ENCODE measurements around the gene HHEX.
A peak's percentile ranks its signal among the peaks of the same experiment; 100 is the strongest.
"Not testable (repeated sequence)": the region's sequence is repeated elsewhere in the genome, so short reads cannot be mapped to it uniquely, and the experiment has no call there.

HHEX gene

GRCh38 chr10:92689663-92690210 is at the start of gene HHEX:
TSS of gene HHEX (plus strand) at chr10:92689955. CDS start at chr10:92689987, 32 bp downstream.
- peak; percentile 17 for DNase-seq

- DNase-seq, result no peak
Observed at GRCh38 chr10:92640107-92640506, 49.6 kb upstream of the HHEX start.

- DNase-seq, result no peak
Observed at GRCh38 chr10:92641492-92641891, 48.3 kb upstream of the HHEX start.

GRCh38 chr10:92644921-92645320 is 44.8 kb upstream of the HHEX start:
- DNase-seq, result no peak

- not testable (repeated sequence) for DNase-seq
Observed at GRCh38 chr10:92650864-92651263, 38.9 kb upstream of the HHEX start.

- DNase-seq, result no peak
Observed at GRCh38 chr10:92655426-92655825, 34.3 kb upstream of the HHEX start.

- DNase-seq, result no peak
Observed at GRCh38 chr10:92656266-92656961, 33.3 kb upstream of the HHEX start.

GRCh38 chr10:92657024-92657423 is 32.7 kb upstream of the HHEX start:
- DNase-seq, result no peak

GRCh38 chr10:92662848-92663247 is 26.9 kb upstream of the HHEX start:
- DNase-seq, result no peak

GRCh38 chr10:92664322-92664721 is 25.4 kb upstream of the HHEX start:
- no peak for DNase-seq

GRCh38 chr10:92667078-92667477 is 22.7 kb upstream of the HHEX start:
- DNase-seq, result no peak

GRCh38 chr10:92677708-92678107 is 12.0 kb upstream of the HHEX start:
- DNase-seq, result no peak

- DNase-seq, result no peak
Observed at GRCh38 chr10:92678206-92678605, 11.5 kb upstream of the HHEX start.

GRCh38 chr10:92681306-92681834 is 8.4 kb upstream of the HHEX start:
- no peak for DNase-seq

- no peak for DNase-seq
Observed at GRCh38 chr10:92688573-92688926, 1.2 kb upstream of the HHEX start.

GRCh38 chr10:92688927-92689662 is 660 bp upstream of the HHEX start:
- DNase-seq, result no peak

- no peak for DNase-seq
Observed at GRCh38 chr10:92690211-92690914, 608 bp downstream of the HHEX start.

- DNase-seq, result no peak
Observed at GRCh38 chr10:92690915-92691590, 1.3 kb downstream of the HHEX start.

GRCh38 chr10:92691591-92692079 is 1.9 kb downstream of the HHEX start:
- DNase-seq, result no peak

- DNase-seq, result no peak
Observed at GRCh38 chr10:92692080-92692671, 2.4 kb downstream of the HHEX start.

GRCh38 chr10:92692697-92693533 is 3.2 kb downstream of the HHEX start:
- no peak for DNase-seq

Measured in NCI-H2029 (cell line).